Renal cortical epithelial cell (primary cell): ENCODE results near the gene TPSG1. TPM values are rescaled to one million over a fixed set of nuclear protein-coding genes. Genes with fewer than 3 reads are reported as not detected.
"Not testable (repeated sequence)": the region's sequence is repeated elsewhere in the genome, so short reads cannot be mapped to it uniquely, and the experiment has no call there.

ENCODE experiments used
- DNase-seq: peaks from one replicate; pipeline ENCODE4 v3.0.0-alpha.2; 2011; ENCODE audit warnings: low read depth
- total RNA-seq: library from RNA; depleted of rRNA; stranded (reverse); fragments of >200 nt; gene quantifications from 2 replicates; pipeline ENCODE4 v1.2.3, GENCODE V29; 2014

The TPSG1 gene
- total RNA-seq, 1 donor from 2014 or later = not detected

GRCh38 chr16:1256874-1257322 is 31.8 kb upstream of the TPSG1 start:
- no peak for DNase-seq

GRCh38 chr16:1256296-1256873 is 31.3 kb upstream of the TPSG1 start:
- not testable (repeated sequence) for DNase-seq

- not testable (repeated sequence) for DNase-seq
Observed at GRCh38 chr16:1255276-1256122, 30.4 kb upstream of the TPSG1 start, which contains the start of gene TPSD1. TSS of gene TPSD1 (plus strand) at chr16:1256069. CDS start at chr16:1256281, 212 bp downstream.

GRCh38 chr16:1254821-1255220 is 29.8 kb upstream of the TPSG1 start:
- not testable (repeated sequence) for DNase-seq

- not testable (repeated sequence) for DNase-seq
Observed at GRCh38 chr16:1253701-1254364, 28.8 kb upstream of the TPSG1 start.

GRCh38 chr16:1249031-1249755 is 24.1 kb upstream of the TPSG1 start:
- not testable (repeated sequence) for DNase-seq

- not testable (repeated sequence) for DNase-seq
Observed at GRCh38 chr16:1247903-1248537, 23.0 kb upstream of the TPSG1 start.

GRCh38 chr16:1245452-1246020 is 20.5 kb upstream of the TPSG1 start:
- DNase-seq = no peak

- no peak for DNase-seq
Observed at GRCh38 chr16:1244881-1245280, 19.8 kb upstream of the TPSG1 start.

GRCh38 chr16:1243907-1244850 is 19.1 kb upstream of the TPSG1 start:
- DNase-seq = not testable (repeated sequence)

GRCh38 chr16:1243363-1243762 is 18.3 kb upstream of the TPSG1 start:
- DNase-seq = not testable (repeated sequence)

- not testable (repeated sequence) for DNase-seq
Observed at GRCh38 chr16:1241081-1241480, 16.0 kb upstream of the TPSG1 start.

GRCh38 chr16:1240436-1240835 is 15.4 kb upstream of the TPSG1 start, which contains the start of gene TPSAB1:
TSS of gene TPSAB1 (plus strand) at chr16:1240705. CDS start at chr16:1240939, 234 bp downstream.
- DNase-seq = not testable (repeated sequence)

GRCh38 chr16:1239575-1239974 is 14.5 kb upstream of the TPSG1 start:
- DNase-seq = not testable (repeated sequence)

- DNase-seq = not testable (repeated sequence)
Observed at GRCh38 chr16:1238909-1239308, 13.8 kb upstream of the TPSG1 start.

- DNase-seq = no peak
Observed at GRCh38 chr16:1237990-1238389, 12.9 kb upstream of the TPSG1 start.

GRCh38 chr16:1236659-1237058 is 11.6 kb upstream of the TPSG1 start:
- not testable (repeated sequence) for DNase-seq

GRCh38 chr16:1232049-1232748 is 7.1 kb upstream of the TPSG1 start:
- DNase-seq = not testable (repeated sequence)

- DNase-seq = not testable (repeated sequence)
Observed at GRCh38 chr16:1231301-1231700, 6.2 kb upstream of the TPSG1 start.
